GM12878 (cell line): Measurements from ENCODE around the gene OCA2. TPM values are rescaled to one million over a fixed set of nuclear protein-coding genes. Genes with fewer than 3 reads are reported as not detected.

Source experiments
- ATAC-seq: fragments of 200-7000 bp; cut with Tn5 transposase; 3 replicates; pipeline ENCODE4 v1.9.1; 2020; ENCODE audit warnings: mild to moderate bottlenecking, moderate library complexity
- BruUV-seq: library from RNA; stranded (reverse); fragments of 400-500 nt; replicated peaks from 2 replicates; lab custom pipeline; 2021; lab: Mats Ljungman, UMichigan
- CTCF ChIA-PET: fragments of 300-600 bp; sonication (Branson Sonifier 250); formaldehyde crosslinking; extraction: SDS; loops from one replicate; lab custom pipeline; 2021; ENCODE audit warnings: inconsistent platforms; lab: Yijun Ruan, JAX
- POLR2A ChIA-PET: fragments of 350-600 bp; formaldehyde crosslinking; extraction: SDS; loops from one replicate; lab custom pipeline; 2021; ENCODE audit warnings: inconsistent platforms; lab: Charles Lee
- RAD21 ChIA-PET: fragments of 300-600 bp; sonication (Branson Sonifier 250); formaldehyde crosslinking; loops from one replicate; lab custom pipeline; 2023; ENCODE audit warnings: antibody characterized with exemption; ENCODE audit not compliant: unreplicated experiment; lab: Charles Lee
- SMC1A ChIA-PET: fragments of 300-600 bp; sonication (Branson Sonifier 250); formaldehyde crosslinking; loops from one replicate; lab custom pipeline; 2023; ENCODE audit not compliant: unreplicated experiment, uncharacterized antibody; lab: Charles Lee
- DNase-seq: peaks from one replicate; pipeline ENCODE4 v3.0.0-alpha.2; 2011; ENCODE audit warnings: low read depth, low spot score
- FAIRE-seq: peaks from 3 replicates; lab custom pipeline; 2011; peaks lifted over from hg19 to GRCh38; lab: Jason Lieb, UNC
- H2AFZ ChIP-seq: 2 replicates; pipeline ENCODE4 v1.6.0; 2011; ENCODE audit warnings: low read depth, low read length, control low read depth; ENCODE audit not compliant: control insufficient read depth
- H3K27ac ChIP-seq: 2 replicates; pipeline ENCODE4 v1.5.1; 2011; ENCODE audit warnings: control low read depth; ENCODE audit not compliant: control insufficient read depth, insufficient read depth
- H3K27me3 ChIP-seq, 2 experiments: replicated peaks in 1 of 2; 2 replicates each; pipeline versions ENCODE4 v1.6.0 to v1.6.1; 2011; ENCODE audit warnings: low read length in 1 of 2; ENCODE audit not compliant: control insufficient read depth in 2 of 2, insufficient read depth in 2 of 2
- H3K36me3 ChIP-seq, 2 experiments: 2 replicates each; pipeline ENCODE4 v1.5.1; 2011; ENCODE audit warnings: low read length in 1 of 2; ENCODE audit not compliant: control insufficient read depth in 2 of 2, insufficient read depth in 2 of 2
- H3K4me1 ChIP-seq: 2 replicates; pipeline ENCODE4 v1.6.1; 2011; ENCODE audit warnings: mild to moderate bottlenecking, low read length, moderate library complexity, mixed read lengths; ENCODE audit not compliant: control insufficient read depth, insufficient read depth
- H3K4me2 ChIP-seq: 2 replicates; pipeline ENCODE4 v1.6.0; 2011; ENCODE audit warnings: control low read depth; ENCODE audit not compliant: control insufficient read depth, insufficient read depth
- H3K4me3 ChIP-seq: fragments of 200-600 bp; sonication (generic); 2 replicates; pipeline ENCODE4 v1.5.1; 2016
- H3K79me2 ChIP-seq: 2 replicates; pipeline ENCODE4 v1.6.0; 2011; ENCODE audit warnings: low read length; ENCODE audit not compliant: control insufficient read depth, insufficient read depth
- H3K9ac ChIP-seq: 2 replicates; pipeline ENCODE4 v1.8.0; 2011; ENCODE audit warnings: low read length, control low read depth, mixed read lengths; ENCODE audit not compliant: control insufficient read depth, insufficient read depth
- H3K9me3 ChIP-seq: replicated peaks from 3 replicates; pipeline ENCODE4 v1.5.1; 2011; ENCODE audit warnings: mild to moderate bottlenecking, low read length; ENCODE audit not compliant: control insufficient read depth, insufficient read depth
- H4K20me1 ChIP-seq: 2 replicates; pipeline ENCODE4 v1.6.0; 2011; ENCODE audit not compliant: control insufficient read depth, insufficient read depth
- BRCA1 ChIP-seq: IDR thresholded peaks from 2 replicates; pipeline ENCODE4 v1.6.1; 2011; ENCODE audit warnings: low read depth, low read length, improper control_type of control experiment
- ESRRA ChIP-seq: IDR thresholded peaks from 2 replicates; pipeline ENCODE4 v1.6.1; 2012; ENCODE audit warnings: mild to moderate bottlenecking, low read length, improper control_type of control experiment
- HDAC6 ChIP-seq: fragments of 200-600 bp; sonication (generic); IDR thresholded peaks from one replicate; pipeline ENCODE4 v1.8.0; 2017; ENCODE audit warnings: antibody characterized with exemption; ENCODE audit not compliant: unreplicated experiment
- HDGF ChIP-seq: fragments of 450-650 bp; IDR thresholded peaks from 2 replicates; pipeline ENCODE4 v1.6.1; 2016; ENCODE audit warnings: antibody characterized with exemption
- MXI1 ChIP-seq: fragments of 150-350 bp; IDR thresholded peaks from 2 replicates; pipeline ENCODE4 v1.6.1; 2011; ENCODE audit warnings: low read depth, mild to moderate bottlenecking, inconsistent platforms, low read length, improper control_type of control experiment
- MYC ChIP-seq: IDR thresholded peaks from 2 replicates; pipeline ENCODE4 v1.6.1; 2011; ENCODE audit warnings: mild to moderate bottlenecking, low read length, moderate library complexity, inconsistent platforms; ENCODE audit not compliant: insufficient read depth, insufficient replicate concordance, insufficient read length, severe bottlenecking
- TAF1 ChIP-seq: IDR thresholded peaks from 2 replicates; pipeline ENCODE4 v1.6.1; 2011; ENCODE audit warnings: mild to moderate bottlenecking, low read depth, low read length, borderline replicate concordance
- TCF7 ChIP-seq: IDR thresholded peaks from 2 replicates; pipeline ENCODE4 v1.6.1; 2014; ENCODE audit warnings: antibody characterized with exemption, borderline replicate concordance
- ZZZ3 ChIP-seq: IDR thresholded peaks from 2 replicates; pipeline ENCODE4 v1.6.1; 2011; ENCODE audit warnings: low read depth; ENCODE audit not compliant: control insufficient read depth, insufficient read length
- WGBS: methylation state at CpG from one replicate; pipeline ENCODE4 v1.1.6; 2016; ENCODE audit warnings: low lambda C conversion rate; ENCODE audit not compliant: insufficient replicate concordance, insufficient coverage; ENCODE audit errors: missing lambda C conversion rate; 5-methylcytosine and 5-hydroxymethylcytosine counted together
- in situ Hi-C: fragments of 300-500 bp; cut with MboI; formaldehyde crosslinking; loops from 9 replicates; pipeline ENCODE4 v1.14.3; 2018; ENCODE audit warnings: mixed read lengths
- intact Hi-C: fragments of 100-400 bp; cut with micrococcal nuclease; formaldehyde crosslinking; loops from one replicate; pipeline ENCODE4 v1.14.2; 2022; ENCODE audit not compliant: unreplicated experiment
- polyA plus RNA-seq, 11 experiments: library from polyadenylated mRNA; depleted of rRNA in 4 of 11; unstranded in 6 of 11; stranded (reverse) in 5 of 11; fragments of >200 nt; fragmentation: Nextera tagmentation in 4 of 11; fragmentation: Illumina TruSeq in 1 of 11; extraction: Ambion mirVana in 4 of 11; extraction: Trizol in 1 of 11; gene quantifications; 1 replicate in 1 of 11; 2 replicates in 10 of 11; pipeline versions ENCODE4 v1.2.1 to v1.2.3, GENCODE V29; 2011 to 2016; ENCODE audit warnings: inconsistent platforms in 2 of 11, missing spikeins in 2 of 11, low read depth in 1 of 11
- total RNA-seq, 4 experiments: library from RNA; depleted of rRNA in 3 of 4; stranded (reverse); fragments of >200 nt in 3 of 4; fragmentation: Illumina TruSeq in 1 of 4; extraction: Trizol in 1 of 4; gene quantifications; 2 replicates each; pipeline versions ENCODE4 v1.2.1 to v1.2.3, GENCODE V29; 2013 to 2021
- TF ChIP-seq, protein P1 (sequence below): fragments of 450-650 bp; IDR thresholded peaks from 2 replicates; pipeline ENCODE4 v1.6.1; 2016; ENCODE audit warnings: mild to moderate bottlenecking
- TF ChIP-seq, protein P2 (sequence below): fragments of 450-650 bp; formaldehyde crosslinking; IDR thresholded peaks from 2 replicates; pipeline ENCODE4 v1.4.0; 2020; ENCODE audit warnings: mild to moderate bottlenecking, moderate library complexity

The OCA2 gene
- total and polyA plus RNA-seq, 10 of the 15 experiments (the other 5 are each of a cell fraction or from before 2014, with no cell fraction given): 0.04 to 1.8 TPM; not detected in 8

DNA sequence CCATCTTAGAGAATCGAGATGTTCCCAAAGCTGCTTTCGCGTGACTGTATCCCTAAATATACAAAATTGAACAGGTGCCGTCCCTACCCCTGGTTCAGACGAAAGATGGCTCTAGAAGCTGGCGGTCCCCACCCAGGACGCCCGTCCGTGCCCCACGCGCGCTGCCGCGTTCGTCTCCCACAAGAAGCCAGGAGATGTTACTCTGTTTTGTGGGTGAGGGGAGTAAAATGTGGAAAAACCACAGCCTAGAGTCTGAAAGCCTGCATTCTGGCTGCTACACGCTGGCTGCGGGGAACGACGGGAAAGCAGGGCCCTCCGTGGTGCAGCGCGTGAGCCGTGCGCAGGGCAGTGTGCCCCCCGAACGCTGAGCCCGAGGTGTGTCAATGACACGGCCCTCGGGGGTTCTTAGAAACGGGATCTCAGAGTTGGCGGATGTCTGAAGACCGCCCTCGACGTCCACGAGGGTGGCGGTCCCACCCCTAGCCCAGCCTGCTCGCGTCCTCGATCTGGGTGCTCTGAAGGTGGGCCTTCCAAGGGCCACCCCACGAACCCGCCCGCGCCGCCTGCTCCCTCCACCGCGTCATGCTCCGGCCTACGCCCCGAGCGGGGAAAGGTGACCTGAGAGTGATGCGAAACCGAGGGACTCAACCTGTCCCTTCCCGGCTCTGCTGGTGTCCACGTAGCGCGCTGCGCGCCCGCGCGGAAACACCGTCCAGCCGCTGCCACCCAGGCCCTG is 95.6 kb downstream of the OCA2 start:
- ATAC-seq (no peak), DNase-seq (no peak), FAIRE-seq (no peak)
- ChIA-PET CTCF (no interaction called here), SMC1A (no interaction called here), POLR2A (no interaction called here), RAD21 (no interaction called here)
- H3K9me3 ChIP-seq: peaks cover 3% of the 10 kb centered on the region; the same call in 1 of the 3 replicates
- H2AFZ ChIP-seq: no peak overlapping the region
- H3K27ac ChIP-seq: no peak overlapping the region
- no peaks in the 10 kb centered on the region for H3K79me2 ChIP-seq
- in situ Hi-C loops: no loop called here
- H3K4me1 ChIP-seq: no peaks in the 10 kb centered on the region
- intact Hi-C loops: no loop called here
- no peaks in the 10 kb centered on the region for H4K20me1 ChIP-seq
- 82% methylated on average over 61 of the region's 63 CpGs for WGBS
- H3K9ac ChIP-seq: no peak overlapping the region
- H3K4me3 ChIP-seq: no peak overlapping the region
- H3K27me3 ChIP-seq: no peaks in the 10 kb centered on the region
- no TSS peak for BruUV-seq
- H3K36me3 ChIP-seq: no peaks in the 10 kb centered on the region
- H3K4me2 ChIP-seq: no peak overlapping the region
- TF ChIP-seq, protein P1, sequence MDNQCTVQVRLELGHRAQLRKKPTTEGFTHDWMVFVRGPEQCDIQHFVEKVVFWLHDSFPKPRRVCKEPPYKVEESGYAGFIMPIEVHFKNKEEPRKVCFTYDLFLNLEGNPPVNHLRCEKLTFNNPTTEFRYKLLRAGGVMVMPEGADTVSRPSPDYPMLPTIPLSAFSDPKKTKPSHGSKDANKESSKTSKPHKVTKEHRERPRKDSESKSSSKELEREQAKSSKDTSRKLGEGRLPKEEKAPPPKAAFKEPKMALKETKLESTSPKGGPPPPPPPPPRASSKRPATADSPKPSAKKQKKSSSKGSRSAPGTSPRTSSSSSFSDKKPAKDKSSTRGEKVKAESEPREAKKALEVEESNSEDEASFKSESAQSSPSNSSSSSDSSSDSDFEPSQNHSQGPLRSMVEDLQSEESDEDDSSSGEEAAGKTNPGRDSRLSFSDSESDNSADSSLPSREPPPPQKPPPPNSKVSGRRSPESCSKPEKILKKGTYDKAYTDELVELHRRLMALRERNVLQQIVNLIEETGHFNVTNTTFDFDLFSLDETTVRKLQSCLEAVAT: no peak
- TF ChIP-seq MYC: no peak
- no peak for TF ChIP-seq MXI1
- no peak for TF ChIP-seq BRCA1
- TF ChIP-seq HDAC6: no peak
- TF ChIP-seq HDGF: no peak
- no peak for TF ChIP-seq TCF7
- no peak for TF ChIP-seq TAF1
- TF ChIP-seq, protein P2, sequence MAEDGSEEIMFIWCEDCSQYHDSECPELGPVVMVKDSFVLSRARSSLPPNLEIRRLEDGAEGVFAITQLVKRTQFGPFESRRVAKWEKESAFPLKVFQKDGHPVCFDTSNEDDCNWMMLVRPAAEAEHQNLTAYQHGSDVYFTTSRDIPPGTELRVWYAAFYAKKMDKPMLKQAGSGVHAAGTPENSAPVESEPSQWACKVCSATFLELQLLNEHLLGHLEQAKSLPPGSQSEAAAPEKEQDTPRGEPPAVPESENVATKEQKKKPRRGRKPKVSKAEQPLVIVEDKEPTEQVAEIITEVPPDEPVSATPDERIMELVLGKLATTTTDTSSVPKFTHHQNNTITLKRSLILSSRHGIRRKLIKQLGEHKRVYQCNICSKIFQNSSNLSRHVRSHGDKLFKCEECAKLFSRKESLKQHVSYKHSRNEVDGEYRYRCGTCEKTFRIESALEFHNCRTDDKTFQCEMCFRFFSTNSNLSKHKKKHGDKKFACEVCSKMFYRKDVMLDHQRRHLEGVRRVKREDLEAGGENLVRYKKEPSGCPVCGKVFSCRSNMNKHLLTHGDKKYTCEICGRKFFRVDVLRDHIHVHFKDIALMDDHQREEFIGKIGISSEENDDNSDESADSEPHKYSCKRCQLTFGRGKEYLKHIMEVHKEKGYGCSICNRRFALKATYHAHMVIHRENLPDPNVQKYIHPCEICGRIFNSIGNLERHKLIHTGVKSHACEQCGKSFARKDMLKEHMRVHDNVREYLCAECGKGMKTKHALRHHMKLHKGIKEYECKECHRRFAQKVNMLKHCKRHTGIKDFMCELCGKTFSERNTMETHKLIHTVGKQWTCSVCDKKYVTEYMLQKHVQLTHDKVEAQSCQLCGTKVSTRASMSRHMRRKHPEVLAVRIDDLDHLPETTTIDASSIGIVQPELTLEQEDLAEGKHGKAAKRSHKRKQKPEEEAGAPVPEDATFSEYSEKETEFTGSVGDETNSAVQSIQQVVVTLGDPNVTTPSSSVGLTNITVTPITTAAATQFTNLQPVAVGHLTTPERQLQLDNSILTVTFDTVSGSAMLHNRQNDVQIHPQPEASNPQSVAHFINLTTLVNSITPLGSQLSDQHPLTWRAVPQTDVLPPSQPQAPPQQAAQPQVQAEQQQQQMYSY: no peak
- no peak for TF ChIP-seq ESRRA
- TF ChIP-seq ZZZ3: no peak
